Colon (tissue), 2 donors: Measurements from ENCODE around the gene ENO4.

Experiments used
- FAIRE-seq: peaks from 2 replicates; lab custom pipeline; 2012; peaks lifted over from hg19 to GRCh38; lab: Jason Lieb, UNC
- donor health status: control.
- donor health status: control.

ENO4 gene, protein sequence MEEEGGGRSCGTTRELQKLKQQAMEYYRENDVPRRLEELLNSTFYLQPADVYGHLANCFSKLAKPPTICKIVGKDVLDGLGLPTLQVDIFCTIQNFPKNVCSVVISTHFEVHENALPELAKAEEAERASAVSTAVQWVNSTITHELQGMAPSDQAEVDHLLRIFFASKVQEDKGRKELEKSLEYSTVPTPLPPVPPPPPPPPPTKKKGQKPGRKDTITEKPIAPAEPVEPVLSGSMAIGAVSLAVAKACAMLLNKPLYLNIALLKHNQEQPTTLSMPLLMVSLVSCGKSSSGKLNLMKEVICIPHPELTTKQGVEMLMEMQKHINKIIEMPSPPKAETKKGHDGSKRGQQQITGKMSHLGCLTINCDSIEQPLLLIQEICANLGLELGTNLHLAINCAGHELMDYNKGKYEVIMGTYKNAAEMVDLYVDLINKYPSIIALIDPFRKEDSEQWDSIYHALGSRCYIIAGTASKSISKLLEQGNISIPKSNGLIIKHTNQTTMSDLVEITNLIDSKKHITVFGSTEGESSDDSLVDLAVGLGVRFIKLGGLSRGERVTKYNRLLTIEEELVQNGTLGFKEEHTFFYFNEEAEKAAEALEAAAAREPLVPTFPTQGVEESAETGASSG

DNA sequence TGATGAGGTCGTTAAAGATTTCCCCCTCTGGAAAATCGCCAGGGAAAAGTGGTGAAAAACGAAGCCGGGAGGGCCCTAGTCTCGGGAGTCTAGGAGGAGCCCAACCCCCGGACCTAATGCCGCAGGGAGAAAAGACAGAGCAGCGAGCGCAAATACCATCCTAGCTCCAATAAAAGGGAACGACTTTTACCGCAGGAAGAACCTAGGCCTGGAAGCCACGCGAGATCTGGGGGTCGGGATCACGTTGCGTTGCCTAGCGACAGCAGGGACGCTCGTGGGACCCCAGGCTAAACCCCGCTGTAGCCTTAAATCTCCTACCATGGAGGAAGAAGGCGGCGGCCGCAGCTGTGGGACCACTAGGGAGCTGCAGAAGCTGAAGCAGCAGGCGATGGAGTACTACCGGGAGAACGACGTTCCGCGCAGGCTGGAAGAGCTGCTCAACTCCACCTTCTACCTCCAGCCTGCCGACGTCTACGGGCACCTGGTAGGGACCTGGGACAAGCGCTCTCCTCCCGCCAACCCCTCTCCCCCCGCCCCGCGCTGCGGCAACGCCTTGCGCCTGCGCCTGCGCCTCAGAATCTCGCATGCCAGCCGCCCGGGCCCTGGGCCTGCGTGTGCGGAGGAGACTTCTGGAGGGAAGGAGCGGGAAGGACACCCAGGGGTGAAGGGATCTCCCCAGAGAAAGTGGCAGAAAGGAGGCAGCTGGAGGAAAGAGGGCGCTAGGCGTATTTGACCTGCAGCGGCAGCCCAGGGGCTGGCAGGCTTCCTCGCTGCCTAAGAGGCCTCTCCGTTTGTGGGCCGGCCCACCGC is at the start of gene ENO4:
Gene ENO4, plus strand, starts transcription at position 252 of the 810 bp plus-strand sequence. Its CDS starts 68 bp downstream, at position 320.
- FAIRE-seq, result no peak

DNA sequence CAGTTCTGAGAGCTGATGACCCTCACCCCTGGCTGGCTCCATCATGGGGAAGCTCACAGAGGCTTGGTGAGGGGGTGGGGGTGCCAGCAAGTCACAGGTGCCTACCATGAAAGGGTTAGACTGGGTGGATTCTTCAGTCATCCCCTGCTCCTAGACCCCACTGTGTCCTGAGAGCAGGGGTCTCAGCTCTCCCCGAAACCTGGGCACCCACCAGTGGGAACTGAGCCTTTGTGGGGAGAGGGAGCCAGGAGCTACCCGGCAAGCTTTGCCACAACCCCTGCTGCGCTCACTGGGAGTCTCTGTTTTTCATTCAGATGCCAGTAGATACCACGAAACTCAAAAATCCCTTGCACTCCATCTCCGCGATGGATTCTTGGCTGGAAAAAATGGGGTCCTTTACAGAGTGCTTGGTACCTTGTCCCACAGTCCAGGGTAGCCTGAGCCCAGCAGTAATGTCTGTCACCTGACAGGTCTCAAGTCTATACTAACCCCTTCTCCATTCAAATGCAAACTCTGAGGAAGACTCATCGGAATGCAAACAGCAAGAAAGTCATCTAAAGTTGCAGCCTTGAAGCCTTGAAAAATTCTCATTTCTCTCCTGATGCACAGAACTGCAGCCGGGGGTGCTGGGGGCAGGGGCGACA is 48.9 kb upstream of the ENO4 start:
- FAIRE-seq, result no peak

DNA sequence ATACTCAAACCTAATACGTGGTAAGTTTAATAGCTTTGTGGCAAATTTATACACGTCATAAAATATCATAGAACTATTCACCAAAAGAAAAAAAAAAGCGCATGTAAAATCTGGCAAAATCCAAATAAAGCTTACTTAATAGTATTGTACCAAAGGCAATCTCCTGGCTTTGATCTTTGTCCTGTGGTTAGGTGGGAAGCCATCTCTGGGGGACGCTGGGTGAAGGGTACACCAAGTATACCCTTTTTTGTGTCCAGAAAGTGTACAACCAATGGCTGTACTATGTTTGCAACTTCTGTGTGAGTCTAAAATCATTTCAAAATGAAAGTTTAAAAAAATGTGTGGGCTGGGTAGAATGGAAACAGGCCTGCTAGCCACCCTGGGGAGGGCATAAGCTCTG is 47.6 kb upstream of the ENO4 start:
- no peak for FAIRE-seq

DNA sequence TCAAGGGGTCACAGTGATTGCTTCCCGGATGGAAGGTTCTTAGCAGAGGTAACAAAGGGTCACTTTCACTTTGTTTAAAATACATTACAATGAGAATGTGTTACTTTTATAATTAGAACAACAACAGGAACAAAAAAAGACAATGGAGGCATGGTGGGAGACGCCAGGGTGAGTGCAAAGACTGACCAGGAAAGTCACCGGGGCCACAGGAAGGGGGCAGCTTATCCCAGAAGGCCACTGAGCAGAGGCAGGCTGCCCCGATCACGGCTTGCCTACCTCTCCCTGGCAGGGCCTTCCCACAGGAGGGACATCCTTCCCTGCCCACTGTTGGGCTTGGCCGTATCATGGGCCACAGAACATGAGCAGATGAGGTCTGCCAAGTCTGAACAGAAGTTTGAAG is 46.8 kb upstream of the ENO4 start:
- no peak for FAIRE-seq

DNA sequence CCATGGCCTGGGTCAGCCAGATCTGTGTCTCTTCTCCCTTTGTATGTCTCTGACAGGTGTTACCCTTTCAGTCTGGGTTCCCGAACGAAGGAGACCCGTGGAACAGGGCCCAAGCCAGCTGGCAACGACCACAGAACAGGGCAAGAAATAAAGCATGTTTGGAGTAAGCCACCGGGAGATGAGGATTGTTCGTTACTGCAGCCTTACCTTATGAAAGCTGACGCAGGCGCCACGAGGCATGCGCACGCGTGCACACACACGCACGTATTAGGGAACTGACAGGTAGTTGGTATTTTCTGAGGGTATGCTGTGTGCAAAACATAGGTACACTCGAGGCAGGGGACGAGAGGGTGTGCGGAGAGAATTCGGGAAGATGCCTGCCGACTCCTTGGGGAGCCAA is 46.4 kb upstream of the ENO4 start:
- FAIRE-seq, result no peak

DNA sequence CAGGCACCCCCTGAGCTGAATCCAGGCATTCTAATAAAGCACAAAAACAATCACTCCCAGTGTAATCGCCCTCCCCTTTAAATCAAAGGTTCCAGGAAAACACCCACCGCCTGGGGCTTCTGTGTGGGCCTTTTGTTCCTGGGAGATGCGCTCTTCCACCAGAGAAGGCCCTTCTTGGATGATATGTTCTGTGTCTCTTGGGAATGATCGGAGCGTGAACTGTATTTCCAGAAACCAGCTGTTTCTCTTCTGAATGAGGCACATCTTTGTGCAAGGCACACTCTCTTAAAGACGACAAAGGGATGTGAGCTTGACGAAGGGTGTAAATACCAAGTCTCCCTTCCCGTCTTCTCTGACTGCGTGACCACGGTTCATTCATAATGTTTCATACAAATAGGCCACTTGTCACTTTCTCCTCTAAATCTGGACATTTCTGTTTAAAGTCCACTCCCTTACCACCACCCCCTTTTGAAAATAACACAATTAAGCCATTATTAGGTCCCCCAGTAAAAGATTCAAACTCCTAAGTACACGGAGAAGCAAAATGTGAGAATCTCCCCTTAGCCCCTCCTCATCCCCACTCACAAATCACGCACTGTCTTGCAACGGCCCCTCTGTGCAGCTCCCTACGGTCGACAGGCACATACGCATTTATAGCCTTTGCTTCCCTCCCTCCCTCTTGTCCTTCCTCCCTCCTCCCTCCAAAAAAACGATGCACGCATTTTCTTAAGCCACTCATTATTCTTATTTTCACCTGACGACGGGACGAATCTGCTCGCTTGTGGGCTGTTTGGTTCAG is 45.6 kb upstream of the ENO4 start:
- FAIRE-seq, result no peak

DNA sequence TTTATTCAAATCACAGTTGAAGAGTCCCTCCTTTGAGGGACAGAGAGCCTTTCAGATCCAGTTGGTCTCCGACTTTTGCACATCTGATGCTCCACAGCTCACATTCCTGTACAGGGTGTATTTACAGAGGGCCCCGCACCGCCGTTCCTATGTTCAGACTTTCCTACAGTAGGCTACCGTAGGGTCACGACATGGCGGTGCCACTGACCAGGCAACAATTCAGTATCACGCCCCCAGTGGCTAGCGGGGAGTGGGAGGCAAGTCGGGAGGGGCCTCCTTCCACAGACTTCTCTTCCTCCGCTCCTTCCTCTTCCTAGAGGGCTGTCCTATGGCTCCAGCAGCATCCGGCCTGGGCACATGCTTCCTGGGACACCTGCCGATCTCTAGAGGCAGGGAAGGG is 40.6 kb upstream of the ENO4 start:
- no peak for FAIRE-seq

DNA sequence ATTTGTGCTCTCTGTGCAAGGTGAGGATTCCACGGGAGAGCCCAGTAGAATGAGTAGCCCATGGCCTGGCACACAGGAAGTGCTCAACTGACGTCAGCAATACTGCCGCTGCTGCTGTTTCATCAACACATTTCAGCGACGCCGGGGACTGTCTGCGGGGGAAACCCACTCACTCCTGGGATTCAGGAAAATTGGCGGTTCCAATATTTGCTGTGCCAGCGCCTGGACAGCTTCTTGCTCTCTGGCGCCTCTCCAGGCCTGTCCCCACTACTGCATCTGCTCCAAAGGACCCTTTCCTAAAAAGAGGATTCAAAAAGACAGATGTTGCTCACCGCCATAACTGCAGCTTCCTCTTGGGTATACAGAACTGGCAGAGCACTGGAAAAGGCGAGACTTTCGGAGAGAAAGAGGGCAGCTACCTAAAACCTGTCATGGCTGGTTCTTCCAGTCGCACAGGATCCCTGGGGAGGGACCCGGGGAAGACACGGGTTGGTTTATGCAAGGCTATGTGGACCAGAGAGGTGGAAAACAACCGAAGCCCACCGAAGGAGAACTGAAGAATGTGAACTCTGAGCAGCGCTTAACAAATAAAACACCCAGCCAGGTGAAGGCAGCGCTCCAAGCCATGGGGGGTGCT is 39.7 kb upstream of the ENO4 start:
- FAIRE-seq, result no peak

DNA sequence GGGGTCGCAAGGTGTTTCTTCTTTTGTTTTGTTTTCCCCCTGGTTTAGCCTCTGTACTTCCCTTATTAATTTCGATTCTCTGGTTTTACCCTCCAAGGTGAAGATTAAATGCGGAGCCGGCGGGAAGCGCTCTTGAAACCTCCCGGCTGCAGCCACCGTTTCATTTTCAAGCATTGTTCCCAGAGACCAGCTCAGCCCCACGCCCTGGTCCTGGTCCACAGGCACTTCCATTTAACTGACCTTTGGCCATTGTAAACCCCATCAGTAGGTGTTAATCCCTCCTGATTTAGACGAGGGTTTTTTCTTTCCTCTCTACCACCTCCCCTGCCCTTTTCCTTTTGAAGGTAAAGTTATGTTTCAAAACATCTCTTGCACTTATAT is 39.2 kb upstream of the ENO4 start:
- no peak for FAIRE-seq

DNA sequence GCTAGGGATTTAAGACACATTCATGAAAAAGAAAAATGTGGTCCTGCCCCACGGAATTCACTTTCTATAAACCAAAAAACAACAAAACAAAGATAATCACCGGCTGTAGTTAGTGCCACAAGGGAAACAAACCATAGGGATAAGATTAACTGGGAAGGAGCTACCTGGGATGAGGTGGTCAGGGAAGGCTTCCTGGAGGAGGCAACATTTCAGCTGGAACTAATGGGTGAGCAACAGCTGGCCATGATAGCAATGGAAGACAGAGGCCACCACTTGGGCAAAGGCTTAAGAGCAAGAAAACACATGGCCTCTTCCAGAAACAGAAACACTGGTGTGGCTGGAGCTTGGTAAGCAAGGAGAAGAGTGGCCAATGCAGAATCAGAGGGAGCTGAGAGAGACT is 38.4 kb upstream of the ENO4 start:
- no peak for FAIRE-seq

DNA sequence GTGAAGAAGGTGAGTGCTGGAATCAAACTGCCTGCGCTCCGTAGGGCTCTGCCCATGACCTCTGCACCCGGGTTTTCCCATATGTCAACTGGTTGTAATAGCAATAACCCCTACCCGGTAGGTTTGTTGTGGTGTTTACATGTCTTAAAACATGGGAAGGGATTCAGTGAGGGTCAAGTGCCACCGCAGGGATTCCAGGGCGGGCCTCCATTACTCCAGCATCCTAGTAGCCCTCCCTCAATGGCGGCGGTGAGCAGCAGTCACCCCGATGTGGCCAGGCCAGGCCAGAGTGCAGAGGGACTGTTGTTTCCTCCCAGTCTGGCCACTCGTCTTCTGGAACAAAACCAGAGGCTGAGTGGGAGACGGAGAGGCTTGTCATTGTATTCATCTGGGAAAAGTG is 37.6 kb upstream of the ENO4 start:
- FAIRE-seq, result no peak

DNA sequence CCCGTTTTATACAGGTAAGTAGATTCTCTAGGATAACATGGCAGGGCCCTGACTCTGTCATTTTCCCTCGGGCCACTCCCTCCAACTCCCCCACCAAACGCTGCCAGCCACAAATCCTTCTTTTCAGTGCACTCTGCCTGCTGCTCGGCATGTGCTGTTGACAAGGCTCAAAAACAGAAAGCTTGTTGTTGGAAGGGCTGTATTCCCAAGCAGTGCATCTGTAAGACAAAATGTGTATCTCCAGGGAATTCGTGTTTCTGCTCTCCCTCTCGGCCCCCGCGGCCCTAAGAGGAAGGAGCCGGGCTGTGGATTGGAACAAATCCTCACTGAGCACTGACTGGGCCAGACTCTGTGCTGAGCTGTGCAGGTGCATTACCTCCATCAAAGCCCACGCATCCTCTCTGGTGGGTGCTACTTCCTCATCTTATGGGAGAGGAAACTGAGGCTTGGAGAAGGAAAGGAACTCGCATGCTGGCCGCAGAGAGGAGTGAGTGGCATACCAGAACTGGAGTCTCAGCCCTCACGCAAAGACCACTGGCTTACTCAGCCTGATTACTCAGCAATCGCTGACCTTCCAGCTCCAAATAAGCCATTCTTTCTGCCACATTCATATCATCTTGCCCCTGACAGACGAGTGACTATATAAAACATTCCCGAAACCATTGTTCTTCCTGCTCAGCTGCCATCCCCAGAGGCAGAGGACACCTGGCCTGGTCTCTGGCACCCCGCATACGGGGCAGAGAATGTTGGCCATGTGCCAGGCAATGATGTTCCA is 33.5 kb upstream of the ENO4 start:
- no peak for FAIRE-seq

DNA sequence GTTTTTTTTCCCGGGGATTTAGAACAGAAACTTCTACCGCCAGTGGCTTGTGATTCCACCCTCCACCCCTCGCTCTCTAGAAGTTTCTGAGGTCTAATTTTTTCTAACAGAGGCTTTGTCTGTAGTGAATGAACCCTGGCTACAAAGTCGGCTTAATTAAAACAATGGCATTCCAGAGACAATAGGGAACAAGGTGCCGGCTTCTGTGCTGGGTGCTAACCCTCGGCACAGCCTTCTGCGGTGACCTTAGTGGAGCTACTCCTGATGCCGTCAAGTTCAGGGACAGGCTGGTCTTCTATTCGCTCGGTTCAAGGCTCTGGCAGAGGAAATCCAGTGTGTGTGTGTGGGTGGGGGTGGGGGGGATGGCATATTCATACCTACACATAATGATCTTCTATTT is 32.1 kb upstream of the ENO4 start:
- no peak for FAIRE-seq

DNA sequence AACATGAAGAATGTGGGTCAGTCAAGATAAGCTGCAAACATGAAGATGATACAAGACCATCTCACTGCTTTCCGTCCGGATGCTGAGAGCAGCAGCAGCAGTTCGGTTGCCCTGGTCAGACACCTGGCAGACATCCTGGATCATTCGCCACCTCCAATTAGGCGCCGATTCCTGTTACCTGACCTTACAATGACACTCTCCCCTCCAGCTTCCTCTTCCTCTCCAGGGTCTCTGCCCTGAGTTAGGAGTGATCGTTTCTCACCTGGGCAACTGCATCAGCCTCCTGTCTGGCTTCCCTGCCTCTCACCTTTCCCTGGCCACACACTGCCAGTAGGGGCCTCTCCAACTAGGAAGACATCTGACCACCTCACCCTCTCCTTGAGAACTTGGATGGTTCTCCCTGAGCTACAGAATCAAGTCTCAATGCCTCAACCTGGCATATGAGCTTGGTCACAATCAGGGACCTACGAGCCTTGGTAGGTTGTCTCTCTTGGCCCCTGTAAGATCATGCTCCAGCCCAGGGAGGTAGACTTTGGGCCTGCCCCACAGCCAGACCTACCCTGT is 31.4 kb upstream of the ENO4 start:
- no peak for FAIRE-seq

DNA sequence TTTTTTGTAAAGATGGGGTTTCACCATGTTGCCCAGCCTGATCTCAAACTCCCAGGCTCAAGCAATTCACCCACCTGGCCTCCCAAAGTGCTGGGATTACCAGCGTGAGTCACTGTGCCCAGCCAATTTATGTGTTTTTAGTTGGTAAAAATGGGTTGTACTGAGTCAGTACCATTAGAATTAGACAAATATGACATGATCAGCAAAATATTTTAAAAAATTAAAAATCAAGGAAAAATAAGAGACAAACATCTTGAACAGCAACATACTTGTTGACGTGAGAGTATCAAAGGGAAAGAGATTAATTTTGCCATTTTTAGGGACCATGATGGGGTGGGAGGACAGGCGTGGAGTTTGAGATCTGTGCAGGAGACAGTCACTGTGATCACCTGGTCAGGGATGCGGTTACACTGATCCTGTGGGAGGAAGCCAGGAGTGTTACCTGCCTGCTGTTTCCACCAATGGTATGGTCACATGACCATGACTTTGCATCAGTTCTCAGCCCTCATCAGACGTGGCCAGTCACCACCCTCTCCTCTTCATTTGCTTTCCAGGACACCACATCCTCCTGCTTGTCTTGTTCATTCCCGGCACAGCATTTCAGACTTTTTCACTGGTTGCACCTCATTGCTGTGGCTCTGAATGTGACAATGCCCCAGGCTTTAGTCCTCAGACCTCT is 29.2 kb upstream of the ENO4 start:
- no peak for FAIRE-seq

DNA sequence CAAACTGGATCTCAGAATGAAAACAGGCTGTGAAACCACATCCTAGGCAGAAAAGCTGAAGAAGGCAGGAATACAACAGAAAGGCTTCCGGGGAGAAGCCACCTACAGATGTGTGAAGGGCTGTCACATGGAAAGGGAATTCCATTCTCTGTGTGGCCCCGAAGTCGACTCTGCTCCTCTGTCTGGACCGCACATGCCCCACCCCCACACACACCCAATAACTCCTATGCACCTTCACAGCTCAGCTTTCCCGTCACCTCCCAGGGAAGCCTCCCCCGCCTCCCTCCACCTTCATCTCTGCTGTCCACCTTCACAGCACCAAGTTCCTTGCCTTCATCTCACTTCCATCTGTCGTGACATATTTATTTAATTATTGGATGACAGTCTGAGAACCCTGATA is 23.4 kb upstream of the ENO4 start:
- no peak for FAIRE-seq

DNA sequence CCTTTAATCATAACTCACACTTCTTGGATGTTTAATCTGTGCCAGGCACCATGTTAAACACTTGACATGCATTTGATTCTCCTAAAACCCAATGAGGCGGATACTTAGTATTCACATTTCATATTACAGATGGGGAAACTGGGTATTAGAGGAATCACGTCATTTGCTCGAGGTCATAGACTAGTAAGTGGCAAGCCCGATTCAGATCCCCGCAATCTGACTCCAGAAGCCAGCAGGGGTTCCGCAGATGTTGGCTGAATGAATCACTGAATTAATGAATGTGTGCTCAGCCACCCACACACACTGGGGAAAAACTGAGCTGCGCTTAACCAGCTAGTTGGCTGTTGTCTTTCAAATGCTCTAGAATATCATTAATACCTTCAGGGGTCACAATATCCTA is 22.5 kb upstream of the ENO4 start:
- no peak for FAIRE-seq

DNA sequence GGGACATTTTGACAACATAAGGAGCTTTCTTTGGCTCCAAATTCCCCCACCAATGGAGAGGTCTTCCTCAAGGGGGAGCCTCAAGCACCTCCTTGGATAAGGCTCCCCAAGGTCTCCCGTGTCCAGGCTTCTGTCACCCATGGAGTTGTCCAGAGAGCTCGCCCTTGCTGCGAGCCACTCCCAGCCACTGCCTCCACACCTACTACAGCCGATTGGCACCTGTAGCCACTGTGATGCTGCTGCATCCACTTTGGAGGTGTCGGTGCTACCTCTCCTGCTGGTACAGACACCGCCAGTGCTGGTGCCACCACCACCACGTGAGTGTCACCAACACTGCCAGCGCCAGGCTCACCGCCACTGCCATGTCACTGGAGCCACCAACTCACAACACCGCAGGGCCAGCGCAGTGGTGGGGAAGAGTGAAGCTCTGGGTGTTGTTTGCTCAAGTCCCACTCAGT is 22.1 kb upstream of the ENO4 start:
- FAIRE-seq, result no peak

DNA sequence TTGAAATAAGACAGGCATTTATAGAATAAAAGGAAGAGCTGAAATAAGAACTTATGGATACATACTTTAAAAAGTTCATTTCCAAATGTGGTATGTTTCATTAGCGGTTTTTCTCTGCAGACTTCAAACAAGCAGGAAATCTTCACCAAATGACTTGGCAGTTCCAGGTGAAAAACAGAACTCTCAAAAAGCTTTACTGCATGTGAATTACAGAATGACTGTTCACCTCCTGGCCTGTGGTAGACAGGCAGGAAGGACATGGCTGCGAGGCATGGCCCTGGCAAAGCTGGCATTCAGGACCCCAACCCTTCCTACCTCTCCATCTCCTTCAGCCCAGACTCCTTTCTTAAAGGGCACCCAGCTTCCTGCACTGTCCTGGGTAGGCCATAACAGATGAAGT is 21.2 kb upstream of the ENO4 start:
- no peak for FAIRE-seq

DNA sequence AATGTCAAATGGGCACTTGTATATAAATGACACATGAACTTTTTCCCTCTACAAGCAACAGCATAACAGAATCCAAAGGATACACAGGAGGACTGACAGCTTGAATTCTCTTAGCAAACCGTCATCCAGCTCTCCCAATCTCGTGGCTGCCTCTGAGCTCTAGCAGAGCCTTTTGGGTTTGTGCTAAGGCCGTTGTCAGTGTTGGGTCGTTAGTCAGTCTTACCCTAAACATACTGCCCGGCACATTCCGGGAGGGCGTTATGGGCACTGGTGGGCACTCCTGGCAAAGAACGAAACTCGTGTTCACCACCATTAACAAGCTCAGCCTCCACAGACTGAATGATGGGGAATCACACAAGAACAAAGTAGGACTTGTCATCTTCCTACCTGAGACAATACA is 19.6 kb upstream of the ENO4 start:
- no peak for FAIRE-seq
